ENCODE data around the gene CCDC106. TPM values are rescaled to one million over a fixed set of nuclear protein-coding genes. Genes with fewer than 3 reads are reported as not detected.

Gene CCDC106
- total RNA-seq, 3 donors from 2014 or later (not counting 1 experiment from before 2014, with no cell fraction given) = 2.0 to 3.2 (median 3.2) TPM

DNA sequence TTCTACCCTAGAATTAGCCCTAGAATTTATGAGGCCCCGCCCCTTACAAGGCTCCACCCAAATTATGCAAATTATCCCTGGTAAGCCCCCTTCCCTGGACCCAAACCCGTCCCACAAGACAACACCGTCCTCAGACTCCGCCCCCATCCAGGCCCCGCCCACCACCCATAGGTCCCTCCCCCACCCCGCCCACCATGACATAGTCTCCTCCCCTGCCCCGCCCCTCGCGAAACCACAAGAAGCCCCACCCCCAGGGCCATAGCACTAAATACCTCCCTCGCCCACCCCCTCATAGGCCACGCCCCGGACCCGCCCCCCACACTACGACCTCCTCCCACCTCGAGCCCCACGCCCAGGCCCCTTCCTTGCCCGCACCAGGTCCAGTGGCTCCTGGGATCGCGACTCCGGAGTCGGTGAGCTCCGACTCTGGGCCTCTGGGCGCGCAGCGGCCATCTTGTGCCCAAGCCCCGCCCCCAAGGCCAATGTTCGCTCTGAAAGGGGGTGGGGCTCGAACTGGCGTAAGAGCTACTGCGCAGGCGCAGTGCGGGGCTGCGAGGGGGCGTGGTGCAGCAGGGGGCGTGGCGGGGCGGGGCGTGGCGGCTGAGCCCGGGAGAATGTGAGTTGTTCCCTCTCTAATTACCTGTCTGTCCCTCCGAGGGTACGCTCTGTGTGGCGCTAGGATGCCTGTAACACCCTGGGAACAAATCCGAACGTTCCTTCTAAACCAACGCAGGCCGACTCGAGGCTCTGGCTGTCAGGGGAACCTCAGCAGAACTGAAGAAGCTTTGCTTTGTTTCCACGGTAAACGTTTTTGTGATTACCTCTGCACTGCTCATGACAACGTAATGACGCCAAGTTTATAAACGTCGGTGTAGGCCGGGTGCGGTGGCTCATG, 23.7 kb upstream of the CCDC106 start, which contains the start of gene ZNF784:
ZNF784 (minus strand) TSS at position 458 of the 895 bp plus-strand sequence; CDS start at position 453, 5 bp downstream.
- Histone ChIP-seq H3K27ac (ENCODE audit: low read length) (peak within 1 kb of the TSS; percentile 97), H3K9me3 (ENCODE audit: control insufficient read depth, insufficient read depth, low read length) (no peaks in the 10 kb centered on the region), H3K36me3 (ENCODE audit: control insufficient read depth, insufficient read depth, low read length) (no peaks in the 10 kb centered on the region), H3K27me3 (ENCODE audit: control insufficient read depth, insufficient read depth, low read length) (no peaks in the 10 kb centered on the region), H3K4me3 (ENCODE audit: low read length) (peak within 1 kb of the TSS; percentile 64), H3K4me1 (ENCODE audit: control insufficient read depth, insufficient read depth, low read length) (peaks cover 19% of the 10 kb centered on the region)
- Mint-ChIP-seq H3K4me1 (peaks cover 14 to 27% of the 10 kb centered on the region in 2 donors), H3K27ac (peak within 1 kb of the TSS; percentile 88 to 98), H3K36me3 (no peaks in the 10 kb centered on the region), H3K4me3 (peak within 1 kb of the TSS; percentile 87), H3K27me3 (ENCODE audit: low read depth in 2 of 2) (no peaks in the 10 kb centered on the region), H3K9me3 (no peaks in the 10 kb centered on the region)
- intact Hi-C loops (cut with micrococcal nuclease) = loop anchor here (1.0 kb wide), 1 partner anchor 25 kb away; the partner anchor contains the start of gene FIZ1
- DNase-seq (peak; percentile 95 to 98), ATAC-seq (peak; percentile 87 to 95 (median 89))
- TF ChIP-seq, protein P1, sequence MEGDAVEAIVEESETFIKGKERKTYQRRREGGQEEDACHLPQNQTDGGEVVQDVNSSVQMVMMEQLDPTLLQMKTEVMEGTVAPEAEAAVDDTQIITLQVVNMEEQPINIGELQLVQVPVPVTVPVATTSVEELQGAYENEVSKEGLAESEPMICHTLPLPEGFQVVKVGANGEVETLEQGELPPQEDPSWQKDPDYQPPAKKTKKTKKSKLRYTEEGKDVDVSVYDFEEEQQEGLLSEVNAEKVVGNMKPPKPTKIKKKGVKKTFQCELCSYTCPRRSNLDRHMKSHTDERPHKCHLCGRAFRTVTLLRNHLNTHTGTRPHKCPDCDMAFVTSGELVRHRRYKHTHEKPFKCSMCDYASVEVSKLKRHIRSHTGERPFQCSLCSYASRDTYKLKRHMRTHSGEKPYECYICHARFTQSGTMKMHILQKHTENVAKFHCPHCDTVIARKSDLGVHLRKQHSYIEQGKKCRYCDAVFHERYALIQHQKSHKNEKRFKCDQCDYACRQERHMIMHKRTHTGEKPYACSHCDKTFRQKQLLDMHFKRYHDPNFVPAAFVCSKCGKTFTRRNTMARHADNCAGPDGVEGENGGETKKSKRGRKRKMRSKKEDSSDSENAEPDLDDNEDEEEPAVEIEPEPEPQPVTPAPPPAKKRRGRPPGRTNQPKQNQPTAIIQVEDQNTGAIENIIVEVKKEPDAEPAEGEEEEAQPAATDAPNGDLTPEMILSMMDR (IDR thresholded peaks at IDR 0.05) = no peak
- under 1% methylated on average over 52 of the region's 56 CpGs for WGBS (ENCODE audit: insufficient coverage)

DNA sequence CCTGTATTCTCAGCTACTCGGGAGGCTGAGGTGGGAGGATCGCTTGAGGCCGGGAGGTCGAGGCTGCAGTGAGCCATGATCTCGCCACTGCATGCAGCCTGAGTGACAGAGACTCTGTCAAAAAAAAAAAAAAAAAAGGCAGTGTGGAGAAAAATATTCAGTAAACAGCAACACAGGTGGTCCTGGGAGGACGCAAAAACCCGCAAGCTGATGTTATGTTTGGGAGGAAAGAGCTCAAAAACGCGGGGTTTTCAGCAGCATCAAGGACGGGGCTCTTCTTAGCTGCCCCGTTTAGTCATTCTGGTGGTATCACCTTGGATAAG, 23.0 kb upstream of the CCDC106 start:
- Histone ChIP-seq H3K36me3 (ENCODE audit: control insufficient read depth, insufficient read depth, low read length) (no peaks in the 10 kb centered on the region), H3K4me1 (ENCODE audit: control insufficient read depth, insufficient read depth, low read length) (peaks cover 19% of the 10 kb centered on the region), H3K4me3 (ENCODE audit: low read length) (peak overlapping the region; percentile 64), H3K27ac (ENCODE audit: low read length) (peak overlapping the region; percentile 97), H3K9me3 (ENCODE audit: control insufficient read depth, insufficient read depth, low read length) (no peaks in the 10 kb centered on the region), H3K27me3 (ENCODE audit: control insufficient read depth, insufficient read depth, low read length) (no peaks in the 10 kb centered on the region)
- intact Hi-C loops (cut with micrococcal nuclease) = no loop called here
- no peaks in the 10 kb centered on the region for H3K27me3 Mint-ChIP-seq (ENCODE audit: low read depth in 2 of 2)
- peak overlapping the region; percentile 87 for H3K4me3 Mint-ChIP-seq
- ATAC-seq = no peak
- DNase-seq = no peak
- H3K9me3 Mint-ChIP-seq = no peaks in the 10 kb centered on the region
- TF ChIP-seq, protein P1 (IDR thresholded peaks at IDR 0.05) = no peak
- H3K4me1 Mint-ChIP-seq = peaks cover 14 to 27% of the 10 kb centered on the region in 2 donors
- H3K36me3 Mint-ChIP-seq = no peaks in the 10 kb centered on the region
- peak overlapping the region; percentile 88 to 98 for H3K27ac Mint-ChIP-seq
- 56% methylated on average over 11 of the region's 11 CpGs for WGBS (ENCODE audit: insufficient coverage)

GRCh38 chr19:55626350-55626749, 21.7 kb upstream of the CCDC106 start:
- Histone ChIP-seq H3K27ac (ENCODE audit: low read length) (no peak overlapping the region), H3K4me1 (ENCODE audit: control insufficient read depth, insufficient read depth, low read length) (peaks cover 10% of the 10 kb centered on the region), H3K4me3 (ENCODE audit: low read length) (no peak overlapping the region), H3K9me3 (ENCODE audit: control insufficient read depth, insufficient read depth, low read length) (no peaks in the 10 kb centered on the region), H3K27me3 (ENCODE audit: control insufficient read depth, insufficient read depth, low read length) (no peaks in the 10 kb centered on the region), H3K36me3 (ENCODE audit: control insufficient read depth, insufficient read depth, low read length) (no peaks in the 10 kb centered on the region)
- Mint-ChIP-seq H3K9me3 (no peaks in the 10 kb centered on the region), H3K4me1 (peaks cover 14 to 18% of the 10 kb centered on the region in 2 donors), H3K4me3 (peak overlapping the region; percentile 6), H3K36me3 (no peaks in the 10 kb centered on the region), H3K27me3 (ENCODE audit: low read depth in 2 of 2) (no peaks in the 10 kb centered on the region), H3K27ac (no peak overlapping the region)
- ATAC-seq (no peak), DNase-seq (peak in 1 of 2 donors; percentile 90)
- intact Hi-C loops (cut with micrococcal nuclease) = no loop called here
- WGBS (ENCODE audit: insufficient coverage) = 68% methylated on average over 10 of the region's 11 CpGs
- TF ChIP-seq, protein P1 (IDR thresholded peaks at IDR 0.05) = no peak
